Suppressor macrophage treated with lipopolysaccharide for 4 hours (primary cell): Measurements from ENCODE around the gene ATM.
A peak's percentile ranks its signal among the peaks of the same experiment; 100 is the strongest.

Experiments used
- DNase-seq: peaks from one replicate; pipeline ENCODE4 v3.0.0-alpha.2; 2020

The ATM gene

GRCh38 chr11:108222574-108223347, at the start of gene ATM, which contains the start of gene NPAT:
ATM (plus strand) TSS chr11:108223067; CDS start chr11:108227625, 4,558 bp downstream.
NPAT (minus strand) TSS chr11:108222638; CDS start chr11:108222536, 102 bp downstream.
- DNase-seq: peak; percentile 100

GRCh38 chr11:108177570-108177969, 45.3 kb upstream of the ATM start:
- no peak for DNase-seq

GRCh38 chr11:108193725-108194124, 29.1 kb upstream of the ATM start:
- DNase-seq: no peak

- no peak for DNase-seq
Measured at GRCh38 chr11:108196901-108197300, 26.0 kb upstream of the ATM start.

- DNase-seq: no peak
Measured at GRCh38 chr11:108197351-108197750, 25.5 kb upstream of the ATM start.

GRCh38 chr11:108198833-108199232, 24.0 kb upstream of the ATM start:
- DNase-seq: no peak

- DNase-seq: peak; percentile 79
Measured at GRCh38 chr11:108199446-108200321, 23.2 kb upstream of the ATM start.

- peak; percentile 33 for DNase-seq
Measured at GRCh38 chr11:108203075-108203474, 19.8 kb upstream of the ATM start.

GRCh38 chr11:108204376-108204775, 18.5 kb upstream of the ATM start:
- DNase-seq: no peak

GRCh38 chr11:108204929-108205499, 17.9 kb upstream of the ATM start:
- DNase-seq: no peak

GRCh38 chr11:108206171-108206570, 16.7 kb upstream of the ATM start:
- DNase-seq: no peak

- no peak for DNase-seq
Measured at GRCh38 chr11:108206969-108207682, 15.7 kb upstream of the ATM start.

GRCh38 chr11:108207683-108208060, 15.2 kb upstream of the ATM start:
- DNase-seq: no peak

- no peak for DNase-seq
Measured at GRCh38 chr11:108210441-108210840, 12.4 kb upstream of the ATM start.

GRCh38 chr11:108213784-108214183, 9.1 kb upstream of the ATM start:
- DNase-seq: no peak

GRCh38 chr11:108216988-108217387, 5.9 kb upstream of the ATM start:
- DNase-seq: peak; percentile 15

- no peak for DNase-seq
Measured at GRCh38 chr11:108218455-108218854, 4.4 kb upstream of the ATM start.

- no peak for DNase-seq
Measured at GRCh38 chr11:108218912-108219783, 3.7 kb upstream of the ATM start.

- peak; percentile 37 for DNase-seq
Measured at GRCh38 chr11:108220721-108221336, 2.0 kb upstream of the ATM start.

GRCh38 chr11:108221371-108221770, 1.5 kb upstream of the ATM start:
- peak; percentile 14 for DNase-seq

GRCh38 chr11:108221911-108222573, 825 bp upstream of the ATM start:
- no peak for DNase-seq
